OCI-LY7 (cell line): Measurements from ENCODE around the gene NCF1. TPM values are rescaled to one million over a fixed set of nuclear protein-coding genes. Genes with fewer than 3 reads are reported as not detected.
"Not testable (repeated sequence)": the region's sequence is repeated elsewhere in the genome, so short reads cannot be mapped to it uniquely, and the experiment has no call there.

Source experiments
- BruUV-seq: library from RNA; stranded (reverse); fragments of 400-500 nt; replicated peaks from 2 replicates; lab custom pipeline; 2021; lab: Mats Ljungman, UMichigan
- CTCF ChIA-PET: fragments of 300-600 bp; sonication (Branson Sonifier 250); formaldehyde crosslinking; loops from one replicate; lab custom pipeline; 2022; ENCODE audit warnings: antibody characterized with exemption; ENCODE audit not compliant: unreplicated experiment; lab: Charles Lee
- POLR2A ChIA-PET: fragments of 300-600 bp; sonication (Branson Sonifier 250); formaldehyde crosslinking; loops from one replicate; lab custom pipeline; 2022; ENCODE audit warnings: antibody characterized with exemption; lab: Charles Lee
- DNase-seq: peaks from one replicate; pipeline ENCODE4 v3.0.0-alpha.2; 2015; ENCODE audit warnings: low spot score
- H2AFZ ChIP-seq: fragments of 200-600 bp; sonication (generic), shearing (Covaris generic); 2 replicates; pipeline ENCODE4 v1.6.1; 2014; ENCODE audit warnings: mild to moderate bottlenecking, antibody characterized with exemption, low read length, moderate library complexity
- H3K27ac ChIP-seq: fragments of 200-600 bp; sonication (generic); 2 replicates; pipeline ENCODE4 v1.5.1; 2014; ENCODE audit warnings: mixed run types, low read depth, mild to moderate bottlenecking, moderate library complexity, low read length, inconsistent platforms; ENCODE audit not compliant: poor library complexity, severe bottlenecking
- H3K36me3 ChIP-seq: fragments of 200-600 bp; sonication (generic); 2 replicates; pipeline ENCODE4 v1.6.1; 2014; ENCODE audit warnings: mild to moderate bottlenecking, antibody characterized with exemption, low read length, moderate library complexity, mixed read lengths; ENCODE audit not compliant: insufficient read depth
- H3K4me1 ChIP-seq: fragments of 200-600 bp; sonication (generic); 2 replicates; pipeline ENCODE4 v1.5.1; 2014; ENCODE audit warnings: mild to moderate bottlenecking, low read length; ENCODE audit not compliant: insufficient read depth, poor library complexity, severe bottlenecking
- H3K4me2 ChIP-seq: fragments of 200-600 bp; sonication (generic); 2 replicates; pipeline ENCODE4 v1.6.1; 2014; ENCODE audit warnings: mild to moderate bottlenecking, low read length
- H3K4me3 ChIP-seq: fragments of 200-600 bp; sonication (generic); 2 replicates; pipeline ENCODE4 v1.5.1; 2014; ENCODE audit warnings: mild to moderate bottlenecking, low read depth, low read length; ENCODE audit not compliant: poor library complexity, severe bottlenecking
- H3K79me2 ChIP-seq: fragments of 200-600 bp; sonication (generic); 2 replicates; pipeline ENCODE4 v1.6.1; 2016; ENCODE audit warnings: low read depth, mild to moderate bottlenecking, low read length, moderate library complexity, mixed read lengths; ENCODE audit not compliant: insufficient read depth
- H3K9me2 ChIP-seq: fragments of 200-600 bp; sonication (generic); 2 replicates; pipeline ENCODE4 v1.6.1; 2016; ENCODE audit warnings: mild to moderate bottlenecking, low read length, mixed read lengths; ENCODE audit not compliant: insufficient read depth
- H3K9me3 ChIP-seq: fragments of 200-600 bp; sonication (generic); 2 replicates; pipeline ENCODE4 v1.6.1; 2014; ENCODE audit warnings: mild to moderate bottlenecking, mixed run types, low read length, mixed read lengths
- H4K20me1 ChIP-seq: fragments of 200-600 bp; sonication (generic); 2 replicates; pipeline ENCODE4 v1.6.1; 2014; ENCODE audit warnings: mild to moderate bottlenecking, antibody characterized with exemption, low read length, moderate library complexity, mixed read lengths; ENCODE audit not compliant: insufficient read depth
- intact Hi-C: fragments of 100-400 bp; cut with micrococcal nuclease; formaldehyde crosslinking; loops from one replicate; pipeline ENCODE4 v1.10.0; 2022; ENCODE audit not compliant: unreplicated experiment
- total RNA-seq, 2 experiments: library from RNA; depleted of rRNA in 1 of 2; stranded (reverse); fragments of >200 nt in 1 of 2; shearing (Covaris generic) in 1 of 2; gene quantifications; 2 replicates each; pipeline ENCODE4 v1.2.3, GENCODE V29; 2014 to 2022

NCF1 gene
- total RNA-seq, 2 experiments from 2014 or later = 31.9 to 100 TPM

DNA sequence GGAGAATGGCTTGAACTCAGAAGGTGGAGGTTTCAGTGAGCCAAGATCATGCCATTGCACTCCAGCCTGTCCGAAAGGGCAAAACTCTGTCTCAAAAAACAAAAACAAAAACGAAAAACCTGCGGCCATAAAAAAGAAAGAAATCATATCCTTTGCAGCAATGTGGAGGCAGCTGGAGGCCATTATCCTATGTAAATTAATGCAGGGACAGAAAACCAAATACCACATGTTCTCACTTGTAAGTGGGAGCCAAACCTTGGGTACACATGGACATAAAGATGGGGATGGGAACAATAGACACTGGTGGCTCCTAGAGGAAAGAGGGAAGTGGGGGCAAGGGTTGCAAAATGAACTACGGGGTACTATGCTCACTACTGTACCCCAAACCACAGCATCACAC lies 56.6 kb downstream of the NCF1 start:
- DNase-seq, H3K79me2 ChIP-seq, H3K4me1 ChIP-seq, H3K27ac ChIP-seq, BruUV-seq, H3K4me3 ChIP-seq, H4K20me1 ChIP-seq, H3K36me3 ChIP-seq, H2AFZ ChIP-seq, CTCF ChIA-PET, intact Hi-C loops, H3K4me2 ChIP-seq, POLR2A ChIA-PET, H3K9me3 ChIP-seq, H3K9me2 ChIP-seq: not testable (repeated sequence)

Other genes starting within 250 kb of the NCF1 start
- gene GTF2I, start 116.3 kb upstream of the NCF1 start, total RNA-seq (2014; rRNA removed; shearing (Covaris generic)) = 145 and 188 TPM in 2 replicates
- gene GTF2I, start 116.3 kb upstream of the NCF1 start, total RNA-seq (2022) = 269 and 281 TPM in 2 replicates
- 4.2 and 8.3 TPM in 2 replicates for gene GTF2IRD2, start 77.6 kb downstream of the NCF1 start, total RNA-seq (2014; rRNA removed; shearing (Covaris generic))
- 14.6 and 17.1 TPM in 2 replicates for gene GTF2IRD2, start 77.6 kb downstream of the NCF1 start, total RNA-seq (2022)
- 4.9 and 5.8 TPM in 2 replicates for gene CASTOR2, start 190.7 kb downstream of the NCF1 start, total RNA-seq (2014; rRNA removed; shearing (Covaris generic))
- gene CASTOR2, start 190.7 kb downstream of the NCF1 start, total RNA-seq (2022) = 13.7 and 16.2 TPM in 2 replicates